ENCODE data around the gene NAA15. TPM values are rescaled to one million over a fixed set of nuclear protein-coding genes. Genes with fewer than 3 reads are reported as not detected.
"Not testable (repeated sequence)": the region's sequence is repeated elsewhere in the genome, so short reads cannot be mapped to it uniquely, and the experiment has no call there.

Gene NAA15
- polyA plus RNA-seq, 3 donors, result 32.3 to 32.9 (median 32.5) TPM

- no peak for DNase-seq
Measured at GRCh38 chr4:139443661-139444060, 142.4 kb downstream of the NAA15 start.

- not testable (repeated sequence) for DNase-seq
Measured at GRCh38 chr4:139444881-139445280, 143.6 kb downstream of the NAA15 start.

- DNase-seq, result not testable (repeated sequence)
Measured at GRCh38 chr4:139447078-139447477, 145.8 kb downstream of the NAA15 start.

GRCh38 chr4:139450586-139450985 lies 149.3 kb downstream of the NAA15 start:
- DNase-seq, result no peak

GRCh38 chr4:139451997-139452396 lies 150.7 kb downstream of the NAA15 start:
- DNase-seq, result no peak

GRCh38 chr4:139453041-139453370 lies 151.7 kb downstream of the NAA15 start:
- peak; percentile 72 for DNase-seq

- DNase-seq, result peak; percentile 97
Measured at GRCh38 chr4:139453371-139454110, 152.2 kb downstream of the NAA15 start.

GRCh38 chr4:139454111-139455045 lies 153.1 kb downstream of the NAA15 start, which contains the start of gene RAB33B:
TSS of gene RAB33B (plus strand) at chr4:139454121. CDS start at chr4:139454196, 75 bp downstream.
- DNase-seq, result no peak

GRCh38 chr4:139455126-139455538 lies 153.8 kb downstream of the NAA15 start:
- DNase-seq, result no peak

GRCh38 chr4:139457318-139457717 lies 156.0 kb downstream of the NAA15 start:
- DNase-seq, result no peak

GRCh38 chr4:139458543-139458942 lies 157.2 kb downstream of the NAA15 start:
- DNase-seq, result no peak

- no peak for DNase-seq
Measured at GRCh38 chr4:139458999-139459398, 157.7 kb downstream of the NAA15 start.

- DNase-seq, result no peak
Measured at GRCh38 chr4:139460565-139460964, 159.3 kb downstream of the NAA15 start.

- DNase-seq, result no peak
Measured at GRCh38 chr4:139461022-139461628, 159.8 kb downstream of the NAA15 start.

- not testable (repeated sequence) for DNase-seq
Measured at GRCh38 chr4:139464512-139464911, 163.2 kb downstream of the NAA15 start.

GRCh38 chr4:139465922-139466321 lies 164.6 kb downstream of the NAA15 start:
- no peak for DNase-seq

- not testable (repeated sequence) for DNase-seq
Measured at GRCh38 chr4:139468756-139469155, 167.5 kb downstream of the NAA15 start.

- DNase-seq, result no peak
Measured at GRCh38 chr4:139469216-139469615, 167.9 kb downstream of the NAA15 start.
